Panc1 (cell line): ENCODE measurements around the gene HBEGF.

Experiments used
- CTCF ChIP-seq: fragments of 450-650 bp; IDR thresholded peaks from 2 replicates; pipeline ENCODE4 v1.5.1; 2017; ENCODE audit warnings: mild to moderate bottlenecking
- POLR2AphosphoS5 ChIP-seq: IDR thresholded peaks from 2 replicates; pipeline ENCODE4 v1.6.1; 2012; ENCODE audit warnings: mild to moderate bottlenecking, low read depth, low read length, moderate library complexity
- REST ChIP-seq, 2 experiments: IDR thresholded peaks; 2 replicates each; pipeline ENCODE4 v1.6.1; 2011 to 2012; ENCODE audit warnings: low read depth in 2 of 2, control low read depth in 1 of 2, low read length in 1 of 2, mild to moderate bottlenecking in 1 of 2, moderate library complexity in 1 of 2; ENCODE audit not compliant: insufficient read depth in 1 of 2
- SIN3A ChIP-seq: IDR thresholded peaks from 2 replicates; pipeline ENCODE4 v1.6.1; 2012; ENCODE audit warnings: low read depth, mild to moderate bottlenecking, low read length, moderate library complexity, borderline replicate concordance; ENCODE audit not compliant: insufficient read depth

GRCh38 chr5:140366589-140367255 is 20.3 kb upstream of the HBEGF start:
- TF ChIP-seq POLR2AphosphoS5, result no peak
- TF ChIP-seq CTCF, result no peak
- no peak for TF ChIP-seq SIN3A
- no peak for TF ChIP-seq REST (IDR thresholded peaks at IDR 0.05; ENCODE audit: insufficient read depth in 1 of 2, low read depth in 2 of 2, low read length in 1 of 2)
